ENCODE data around the gene PTCH1.

The PTCH1 gene

GRCh38 chr9:95406121-95406520 is 110.7 kb downstream of the PTCH1 start:
- DNase-seq (ENCODE audit: low read depth, low spot score): no peak

GRCh38 chr9:95399261-95399660 is 117.5 kb downstream of the PTCH1 start:
- no peak for DNase-seq (ENCODE audit: low read depth, low spot score)
